ENCODE measurements around the gene NEUROG1. TPM values are rescaled to one million over a fixed set of nuclear protein-coding genes. Genes with fewer than 3 reads are reported as not detected.
"Not testable (repeated sequence)": the region's sequence is repeated elsewhere in the genome, so short reads cannot be mapped to it uniquely, and the experiment has no call there.

Gene NEUROG1
- total RNA-seq, 1 experiment from 2014 or later = not detected

DNA sequence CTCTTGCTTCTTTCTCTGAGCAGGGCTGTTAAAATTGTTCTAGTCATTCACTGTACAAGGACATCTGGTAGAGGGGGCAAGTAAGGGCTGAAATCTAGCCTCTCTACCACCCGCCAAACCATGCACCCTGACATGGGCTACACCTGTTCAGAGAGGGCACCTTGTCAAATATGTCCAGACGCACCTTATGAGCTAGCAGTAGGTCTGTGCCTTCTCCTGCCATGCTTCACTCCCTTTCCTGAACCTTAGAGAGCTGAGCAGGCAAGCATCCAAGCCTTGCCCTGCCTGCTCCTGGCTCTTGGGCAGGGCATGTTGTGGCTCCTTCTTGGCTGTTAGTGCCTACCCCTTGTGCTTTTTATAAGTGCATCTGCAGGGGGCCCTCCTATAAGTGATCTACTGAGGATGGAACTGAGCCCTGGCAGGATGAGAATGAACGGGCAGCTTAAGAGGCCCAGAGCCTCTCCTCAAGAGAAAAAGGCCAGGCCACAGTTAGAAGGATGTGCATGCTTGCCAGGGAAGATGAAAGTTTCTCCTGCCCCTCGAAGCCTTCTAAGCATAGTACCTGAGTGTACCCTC, 3.8 kb upstream of the NEUROG1 start:
- no peak for DNase-seq (ENCODE audit: extremely low read depth, low read depth)

DNA sequence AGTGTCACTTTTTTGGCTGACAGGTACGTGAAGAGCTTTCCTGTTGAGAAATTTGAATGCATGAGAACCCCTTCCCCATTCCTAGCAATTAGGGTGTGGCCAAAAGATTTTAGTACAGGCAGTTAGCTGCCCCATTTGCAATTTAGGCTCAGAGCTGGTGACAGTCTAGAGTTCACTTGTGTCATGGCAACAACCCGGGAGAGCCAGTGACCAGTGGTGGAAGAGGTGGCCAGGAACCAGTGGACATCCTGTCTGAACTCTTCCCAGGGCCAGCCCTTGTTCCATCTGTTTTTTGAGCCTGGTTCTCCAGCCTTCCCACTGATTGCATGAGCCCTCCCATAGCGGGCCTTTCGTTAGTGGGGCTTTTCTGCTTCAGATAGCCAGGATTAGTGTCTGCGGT, 2.5 kb upstream of the NEUROG1 start:
- DNase-seq (ENCODE audit: extremely low read depth, low read depth) = no peak

DNA sequence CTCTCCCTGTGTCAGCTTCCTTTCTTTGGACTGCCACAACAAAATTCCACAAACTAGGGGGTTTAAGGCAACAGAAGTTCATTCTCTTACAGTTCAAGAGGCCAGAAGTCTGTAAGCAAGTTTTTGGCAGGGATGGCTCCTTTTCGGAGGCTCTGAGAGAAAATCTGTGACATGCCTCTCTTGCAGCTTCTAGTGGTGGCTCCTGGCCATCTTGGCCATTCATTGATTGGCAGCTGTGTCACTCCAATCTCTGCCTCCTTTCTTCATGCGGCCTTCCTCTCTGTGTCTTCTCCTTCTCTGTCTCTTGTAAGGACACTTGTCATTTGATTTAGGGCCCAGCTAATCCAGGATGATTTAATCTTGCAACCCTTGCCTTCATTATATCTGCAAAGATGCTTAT, 2.0 kb upstream of the NEUROG1 start:
- DNase-seq (ENCODE audit: extremely low read depth, low read depth) = no peak

DNA sequence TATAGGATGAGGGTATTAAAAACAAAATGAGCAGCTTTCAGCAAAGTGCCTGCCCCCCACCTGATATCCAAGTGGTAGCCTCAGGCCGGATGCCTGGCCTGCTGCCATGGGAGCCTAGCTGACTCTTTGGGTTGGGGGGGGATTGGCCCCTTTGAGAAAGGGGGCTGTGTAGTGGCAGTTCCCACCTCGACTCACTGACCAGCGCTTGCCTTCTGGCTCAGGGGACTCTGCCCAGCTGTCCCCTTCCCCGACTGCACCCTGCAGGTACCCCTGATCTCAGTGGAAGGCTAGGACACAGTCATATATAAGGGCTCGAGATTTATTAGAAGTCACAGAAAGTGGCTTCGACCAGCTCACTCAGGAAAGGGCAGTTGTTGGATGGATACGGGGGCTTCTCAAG, 1.5 kb upstream of the NEUROG1 start:
- no peak for DNase-seq (ENCODE audit: extremely low read depth, low read depth)

DNA sequence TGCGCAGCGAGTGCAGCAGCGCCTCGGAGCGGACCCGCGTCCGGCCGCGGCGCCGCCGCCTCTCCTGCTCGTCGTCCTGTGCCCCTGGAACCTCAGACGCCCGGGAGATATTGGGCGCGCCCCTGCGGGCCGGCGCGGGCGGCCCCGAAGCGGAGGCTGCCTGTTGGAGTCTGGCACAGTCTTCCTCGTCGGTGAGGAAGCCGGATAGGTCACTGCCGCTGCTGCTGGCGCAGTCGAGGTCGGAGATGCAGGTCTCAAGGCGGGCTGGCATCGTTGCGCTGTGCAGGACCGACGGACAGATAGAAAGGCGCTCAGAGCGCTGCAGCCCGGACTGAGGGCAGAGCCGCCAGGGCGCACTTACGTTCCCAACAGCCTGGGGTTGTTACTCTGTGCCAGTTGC, 344 bp downstream of the NEUROG1 start:
- DNase-seq (ENCODE audit: extremely low read depth, low read depth) = no peak

DNA sequence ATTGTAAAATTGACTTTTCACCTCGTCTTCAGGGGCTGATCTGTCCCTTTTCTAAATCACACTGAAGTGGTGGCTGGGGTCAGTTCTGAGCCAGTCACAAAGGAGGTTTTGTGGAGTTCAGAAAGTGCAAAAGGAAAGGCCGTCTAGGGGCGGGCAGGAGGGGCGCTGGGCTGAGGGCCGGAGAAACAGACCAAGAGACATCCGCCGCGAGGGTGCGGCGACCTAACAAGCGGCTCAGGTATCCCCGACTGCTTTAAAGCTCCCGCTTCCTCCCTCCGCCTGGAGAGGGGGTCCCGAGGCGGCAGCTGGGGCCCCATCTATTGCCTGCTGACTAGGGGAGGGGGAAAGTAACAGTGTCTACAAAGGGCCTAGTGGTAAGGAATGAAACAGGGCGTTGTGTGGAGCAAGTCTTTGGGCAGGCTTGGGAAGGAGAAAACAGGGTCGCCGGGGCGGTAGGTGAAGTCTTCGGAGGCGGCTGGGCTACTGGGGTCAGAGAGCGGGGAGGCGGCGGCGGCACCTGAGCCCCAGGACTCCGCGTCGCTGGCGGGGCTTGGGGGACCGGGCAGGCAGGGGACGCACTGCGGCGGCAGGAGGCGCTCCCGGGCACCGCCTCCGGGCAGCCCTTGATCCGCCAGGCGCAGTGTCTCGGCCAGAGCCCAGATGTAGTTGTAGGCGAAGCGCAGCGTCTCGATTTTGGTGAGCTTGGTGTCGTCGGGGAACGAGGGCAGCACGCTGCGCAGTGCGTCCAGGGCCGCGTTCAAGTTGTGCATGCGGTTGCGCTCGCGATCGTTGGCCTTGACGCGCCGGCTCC, 950 bp downstream of the NEUROG1 start:
- no peak for DNase-seq (ENCODE audit: extremely low read depth, low read depth)

DNA sequence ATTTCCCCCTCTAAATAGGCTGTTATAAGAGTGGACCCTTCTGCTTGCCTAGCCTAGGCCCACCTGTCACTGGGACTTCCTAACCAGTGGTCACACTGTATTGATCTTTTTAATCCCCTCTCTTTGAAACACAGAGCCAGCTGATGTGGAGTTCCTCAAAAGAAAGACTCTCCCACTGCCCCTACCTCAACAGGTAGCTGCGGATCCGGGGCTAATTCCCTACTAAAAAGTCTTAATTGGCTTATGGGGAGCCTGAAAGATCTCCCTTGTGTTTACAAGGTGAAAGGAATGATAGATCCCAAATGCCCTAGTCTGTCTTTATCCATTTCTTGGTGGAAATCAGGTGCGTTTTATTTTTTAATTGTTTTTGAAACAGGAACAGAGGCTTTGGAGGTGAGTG, 2.0 kb downstream of the NEUROG1 start:
- DNase-seq (ENCODE audit: extremely low read depth, low read depth) = no peak

DNA sequence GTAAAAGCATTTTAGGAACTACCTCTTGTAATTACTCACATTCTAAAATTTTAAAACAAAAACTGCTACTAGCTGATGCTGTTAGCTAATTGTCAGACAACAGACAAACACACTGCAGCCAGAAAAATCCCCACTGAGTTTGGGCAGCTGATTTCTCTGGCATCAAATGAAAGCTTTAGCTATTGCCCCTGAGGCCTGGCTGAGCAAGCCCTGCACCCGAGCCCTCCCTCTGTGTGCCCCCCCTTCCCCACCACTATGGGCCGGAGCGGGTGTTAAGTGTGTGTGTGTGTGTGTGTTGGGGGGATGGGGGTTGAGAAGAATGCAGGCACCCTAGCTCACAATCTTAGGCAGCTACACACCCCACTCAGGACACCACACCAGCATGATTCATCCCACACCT, 2.4 kb downstream of the NEUROG1 start:
- DNase-seq (ENCODE audit: extremely low read depth, low read depth) = no peak

DNA sequence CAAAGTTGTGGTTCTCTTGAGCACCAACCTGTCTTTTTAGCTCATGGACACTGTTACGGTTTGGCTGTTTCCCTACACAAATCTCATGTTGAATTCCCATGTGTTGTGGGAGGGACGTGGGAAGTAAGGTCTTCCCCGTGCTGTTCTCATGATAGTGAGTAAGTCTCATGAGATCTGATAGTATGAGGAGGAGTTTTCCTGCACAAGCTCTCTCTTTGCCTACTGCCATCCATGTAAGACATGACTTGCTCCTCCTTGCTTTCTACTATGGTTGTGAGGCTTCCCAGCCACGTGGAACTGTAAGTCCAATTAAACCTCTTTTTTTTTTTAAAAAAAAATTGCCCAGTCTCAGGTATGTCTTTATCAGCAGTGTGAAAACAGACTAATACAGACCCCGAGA, 6.2 kb downstream of the NEUROG1 start:
- not testable (repeated sequence) for DNase-seq (ENCODE audit: extremely low read depth, low read depth)

DNA sequence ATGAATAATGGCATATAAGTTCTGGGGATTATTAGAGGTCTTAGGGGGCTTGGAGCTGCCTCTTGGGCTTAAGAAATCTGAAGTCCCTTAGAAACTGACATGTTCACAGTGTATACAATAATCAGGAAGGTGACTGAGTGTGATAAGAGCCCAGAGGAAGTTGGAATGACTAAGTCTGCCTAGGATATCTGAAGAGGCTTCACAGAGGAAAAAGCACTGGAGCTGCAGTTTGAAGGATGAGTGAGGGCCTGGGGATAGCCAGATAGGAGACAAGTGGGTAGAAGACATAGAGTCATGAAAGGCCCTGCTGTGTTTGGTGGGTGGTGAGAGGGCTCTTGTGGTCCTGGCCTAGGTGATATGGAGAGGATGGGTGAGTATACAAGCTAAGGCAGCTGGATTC, 8.8 kb downstream of the NEUROG1 start:
- no peak for DNase-seq (ENCODE audit: extremely low read depth, low read depth)

DNA sequence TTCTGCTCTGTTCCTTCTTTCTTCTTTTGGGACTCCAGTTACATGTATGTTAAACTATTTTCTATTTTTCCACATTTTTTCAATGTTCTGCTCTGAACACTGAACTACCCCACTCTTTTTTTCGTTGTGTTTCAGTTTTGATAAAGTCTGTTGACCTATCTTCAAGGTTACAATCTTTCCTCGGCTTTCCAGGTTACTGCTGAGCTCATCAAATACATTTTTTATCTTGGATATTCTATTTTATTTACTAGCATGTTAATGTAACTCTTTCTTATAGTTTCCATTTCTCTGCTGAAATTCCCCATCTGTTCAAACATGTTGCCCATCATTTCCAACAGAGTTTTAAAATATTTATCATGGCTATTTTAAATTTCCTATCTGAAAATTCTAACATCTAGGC, 13.8 kb downstream of the NEUROG1 start:
- DNase-seq (ENCODE audit: extremely low read depth, low read depth) = no peak

DNA sequence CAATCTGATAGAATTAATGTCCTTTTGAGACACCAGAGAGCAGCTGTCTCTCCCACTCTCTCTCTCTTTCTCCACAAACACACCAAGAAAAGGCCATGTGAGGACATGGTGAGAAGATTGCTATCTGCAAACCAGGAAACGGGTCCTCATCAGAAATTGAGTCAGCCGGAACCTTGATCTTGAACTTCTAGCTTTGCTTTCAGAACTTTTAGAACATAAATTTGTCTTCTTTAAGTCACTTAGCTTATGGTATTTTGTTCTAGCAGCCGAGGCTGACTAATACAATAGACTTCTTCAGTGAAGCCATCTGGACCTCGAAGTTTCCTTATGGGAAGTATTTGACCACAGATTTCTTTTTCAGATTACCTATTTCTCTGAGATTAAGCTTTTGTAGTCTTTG, 18.1 kb downstream of the NEUROG1 start:
- no peak for DNase-seq (ENCODE audit: extremely low read depth, low read depth)

DNA sequence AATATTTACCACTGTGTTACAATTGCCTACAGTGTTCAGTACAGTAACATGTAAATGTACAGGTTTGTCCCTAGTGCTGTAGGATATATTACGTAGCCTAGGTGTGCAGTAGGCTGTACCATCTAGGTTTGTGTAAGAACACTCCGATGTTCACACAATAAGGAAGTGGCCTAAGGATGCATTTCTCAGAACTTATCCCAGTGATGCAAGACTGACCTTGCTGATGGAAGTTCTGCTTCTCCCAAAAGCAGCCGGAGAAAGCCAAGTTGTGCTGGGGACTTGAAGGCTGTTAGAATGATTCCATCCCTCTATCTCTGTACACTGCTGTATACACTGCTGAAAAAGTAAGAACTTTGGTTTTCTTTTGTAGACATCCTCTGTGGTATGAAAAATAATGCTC, 21.6 kb downstream of the NEUROG1 start:
- no peak for DNase-seq (ENCODE audit: extremely low read depth, low read depth)

DNA sequence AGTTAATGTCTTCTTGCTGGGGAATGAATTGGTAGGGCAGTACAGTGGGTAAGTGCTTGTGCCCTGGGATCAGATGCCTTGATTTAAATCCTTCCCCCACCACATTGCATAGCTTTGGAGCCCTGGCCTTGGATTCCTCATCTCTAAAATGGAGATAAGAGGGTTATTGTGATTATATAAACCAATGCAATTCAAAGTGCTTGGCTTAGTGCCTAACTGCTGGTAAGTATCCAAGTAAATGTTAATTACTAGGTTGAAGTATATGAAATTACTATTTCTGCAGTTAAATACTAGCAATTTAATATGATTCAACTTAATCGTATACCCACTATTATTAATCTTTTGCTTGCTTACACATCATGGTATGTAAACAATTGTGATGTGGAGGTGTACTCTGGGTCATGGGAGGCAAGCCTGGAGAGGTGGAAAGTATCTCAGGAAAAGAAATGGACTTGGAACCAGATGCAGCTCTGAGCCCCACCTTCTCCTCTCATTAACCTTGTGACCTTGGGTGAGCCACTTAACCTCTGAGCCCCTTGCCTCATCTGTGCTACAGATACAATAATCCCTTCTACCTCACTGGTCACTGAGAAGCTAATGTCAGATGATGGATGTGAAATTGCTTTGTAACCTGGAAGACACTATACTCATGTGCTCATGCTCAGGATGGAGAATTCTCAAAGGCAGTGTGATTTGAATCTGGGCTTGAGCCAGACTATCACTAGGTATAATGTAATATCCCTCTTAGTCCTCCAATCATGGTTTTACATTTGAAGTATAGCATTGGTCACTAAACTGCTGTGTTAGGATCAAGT, 23.8 kb downstream of the NEUROG1 start:
- no peak for DNase-seq (ENCODE audit: extremely low read depth, low read depth)

DNA sequence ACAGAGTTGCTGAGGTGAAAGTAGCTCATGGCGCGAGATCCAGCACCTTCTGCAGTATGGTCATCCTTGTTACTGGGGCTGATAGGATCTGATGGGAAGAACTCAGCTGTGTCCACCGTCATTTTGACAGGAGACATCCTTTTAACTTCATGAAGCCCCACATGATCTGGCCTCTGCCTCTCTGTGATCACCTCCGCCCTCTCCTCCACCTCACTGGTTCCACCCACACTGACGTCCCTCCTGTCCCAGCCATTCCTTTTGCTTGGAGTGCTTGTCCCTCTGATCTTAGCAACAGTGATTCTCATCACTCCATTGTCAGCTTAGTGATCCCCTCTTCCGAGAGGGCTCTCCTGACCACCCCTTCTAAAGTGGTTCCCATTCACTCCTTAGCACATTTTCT, 25.8 kb downstream of the NEUROG1 start:
- DNase-seq (ENCODE audit: extremely low read depth, low read depth) = no peak

DNA sequence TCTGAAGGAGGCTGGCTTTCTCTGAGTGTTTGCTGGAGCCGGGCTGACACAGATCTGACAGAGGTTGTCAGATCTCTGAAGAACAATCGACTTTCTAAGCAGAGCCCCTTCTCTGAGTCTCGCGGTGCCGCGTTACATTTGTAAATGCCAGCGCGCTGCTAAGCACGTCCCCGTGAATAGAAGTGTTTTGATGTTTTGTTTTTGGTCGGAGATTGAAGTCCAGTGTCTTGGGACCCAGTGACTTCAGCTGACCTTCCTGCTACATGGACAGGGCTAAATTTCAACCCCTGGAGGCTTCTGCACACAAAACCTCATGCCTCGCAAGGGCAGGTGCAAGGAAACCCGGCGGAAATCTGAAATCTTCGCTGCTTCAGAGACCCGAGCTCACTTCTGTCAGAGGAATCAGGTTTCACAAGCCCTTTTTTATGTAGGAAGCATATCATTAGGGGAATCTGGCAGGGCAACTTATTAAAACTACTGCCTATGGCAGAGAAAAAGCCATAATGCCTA, 27.2 kb downstream of the NEUROG1 start:
- DNase-seq (ENCODE audit: extremely low read depth, low read depth) = no peak

DNA sequence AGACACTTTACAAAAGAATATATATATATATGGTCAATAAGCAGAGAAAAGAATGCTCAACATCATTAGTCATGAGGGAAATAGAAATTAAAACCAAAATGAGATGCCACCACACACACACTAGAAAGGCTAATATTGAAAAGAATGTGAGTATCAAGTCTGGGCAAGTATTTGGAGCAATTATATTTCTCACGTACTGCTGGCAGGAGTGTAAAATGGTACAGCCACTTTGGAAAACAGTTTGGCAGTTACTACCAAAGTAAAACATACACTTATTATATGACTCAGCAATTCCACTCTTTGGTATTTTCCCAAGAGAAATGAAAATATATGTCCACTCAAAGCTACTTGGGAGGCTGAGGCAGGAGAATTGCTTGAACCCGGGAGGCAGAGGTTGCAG, 29.8 kb downstream of the NEUROG1 start:
- DNase-seq (ENCODE audit: extremely low read depth, low read depth) = no peak

DNA sequence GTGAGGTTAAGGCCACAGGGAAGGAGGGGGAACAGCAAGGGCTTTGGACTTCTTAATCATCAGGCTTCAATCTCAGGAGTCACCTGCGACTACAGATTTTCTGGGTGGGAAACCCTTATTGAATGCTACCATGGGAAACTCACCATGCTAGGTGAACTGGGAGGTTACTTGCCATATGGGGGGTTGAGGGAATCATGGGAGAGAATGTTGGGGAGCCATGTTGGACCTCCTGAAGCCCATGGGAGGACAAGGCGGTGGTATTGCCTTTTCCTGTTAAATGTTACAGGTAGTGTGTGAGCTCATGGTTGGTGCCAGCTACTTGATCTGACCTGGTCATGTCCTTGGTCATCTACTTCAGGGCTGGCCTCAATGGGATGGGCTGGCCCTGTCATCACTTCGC, 31.4 kb downstream of the NEUROG1 start:
- no peak for DNase-seq (ENCODE audit: extremely low read depth, low read depth)

DNA sequence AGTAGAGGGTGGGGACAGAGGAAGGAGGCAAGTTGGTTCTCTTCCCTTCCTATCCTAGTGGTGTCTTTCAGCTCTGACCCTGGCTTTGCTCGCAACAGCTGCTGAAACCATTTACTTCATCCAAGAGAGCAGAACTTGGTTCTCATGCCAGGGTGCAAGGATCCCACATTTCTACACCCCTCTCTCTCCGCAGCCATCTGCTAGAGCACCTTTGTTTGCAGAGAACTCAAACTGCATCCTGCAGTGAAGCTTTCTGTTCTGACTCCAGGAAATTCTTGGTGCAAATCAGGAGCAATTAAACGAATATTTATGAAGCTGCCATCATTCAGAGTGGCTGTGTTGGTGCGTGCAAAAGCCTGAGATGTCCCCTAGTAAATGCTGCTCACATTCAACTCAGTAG, 31.9 kb downstream of the NEUROG1 start:
- no peak for DNase-seq (ENCODE audit: extremely low read depth, low read depth)

DNA sequence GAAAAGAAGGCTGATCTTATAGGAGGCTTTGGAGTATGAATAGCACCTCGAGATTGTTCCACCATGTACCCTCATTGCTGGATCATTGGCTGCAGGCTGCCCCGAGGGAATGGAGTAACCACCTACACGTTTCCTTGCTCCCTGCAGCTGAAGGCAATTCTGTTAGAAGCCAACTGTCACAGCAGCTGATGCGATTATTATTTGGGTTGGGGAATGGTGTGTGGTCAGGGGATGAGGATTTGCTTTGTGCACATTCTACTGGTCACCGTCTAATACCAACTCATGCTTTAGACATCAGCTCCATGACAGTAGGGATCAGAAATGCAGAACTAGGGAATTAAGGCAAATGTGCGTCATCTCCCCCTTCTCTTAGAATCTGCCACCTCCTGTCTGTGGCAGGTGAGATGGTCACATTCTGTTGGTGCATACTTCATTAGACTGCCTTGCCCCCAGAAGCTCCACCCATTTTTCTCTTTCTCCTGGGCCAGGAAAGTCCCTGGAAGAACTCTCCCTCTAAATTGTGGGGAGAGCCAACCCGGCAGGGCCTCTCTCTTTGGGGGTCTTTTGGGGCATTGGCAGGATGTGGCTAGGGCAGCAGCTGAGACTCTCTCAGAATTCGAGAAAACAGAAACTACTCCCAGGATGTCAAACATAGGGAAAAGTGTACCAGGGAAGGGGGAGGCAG, 32.8 kb downstream of the NEUROG1 start:
- DNase-seq (ENCODE audit: extremely low read depth, low read depth) = no peak

DNA sequence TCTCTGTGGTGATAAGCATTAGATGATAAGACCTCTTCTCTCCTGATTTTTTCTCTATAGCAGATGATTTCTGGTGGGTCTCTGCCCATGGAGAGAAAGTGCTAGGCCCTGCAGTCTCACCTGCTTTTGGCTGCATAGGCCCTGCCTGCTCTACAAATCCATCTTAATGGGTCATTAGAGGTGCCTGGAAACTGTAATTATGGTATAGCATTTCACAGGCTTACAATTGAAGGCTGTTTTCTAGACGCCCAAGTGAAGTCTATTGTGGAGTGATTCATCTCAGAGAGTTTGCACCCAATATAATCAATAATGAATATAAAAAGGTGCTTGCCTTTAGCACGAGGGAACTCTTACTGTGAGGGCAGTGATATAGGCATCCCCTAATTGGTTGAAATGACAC, 33.8 kb downstream of the NEUROG1 start:
- no peak for DNase-seq (ENCODE audit: extremely low read depth, low read depth)
